ENCODE data around the gene MAP3K15.

DNA sequence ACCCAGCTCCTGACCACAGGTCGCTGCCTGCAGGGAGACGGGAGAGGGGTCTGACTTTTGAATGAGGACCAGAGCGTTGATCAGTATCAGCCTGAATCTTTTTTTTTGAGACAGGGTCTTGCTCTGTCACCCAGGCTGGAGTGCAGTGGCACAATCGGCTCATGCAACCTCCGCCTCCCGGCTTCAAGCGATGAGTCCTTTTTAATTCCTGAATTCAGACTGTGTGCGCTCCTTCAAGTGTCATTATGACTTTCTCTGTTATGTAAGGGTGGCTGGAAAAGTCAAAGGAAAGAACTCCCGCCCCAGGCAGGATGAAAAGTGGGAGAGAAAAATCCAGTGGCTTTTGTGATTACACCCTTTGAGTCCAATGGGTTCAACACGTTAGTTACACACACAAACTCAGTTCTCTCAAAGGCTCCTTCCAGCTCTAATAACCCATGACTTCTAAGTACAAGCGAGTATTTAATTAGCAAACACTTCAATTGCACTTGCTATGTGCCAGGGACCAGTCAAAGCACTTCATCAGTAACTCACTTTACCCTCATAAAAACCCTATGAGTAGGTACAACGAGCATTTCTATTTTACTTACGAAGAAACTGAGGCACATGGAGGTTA, 127.1 kb downstream of the MAP3K15 start:
- no peak for TF ChIP-seq TEAD4 (CRISPR knock-in tag; IDR thresholded peaks at IDR 0.05)
- TF ChIP-seq, protein P1, sequence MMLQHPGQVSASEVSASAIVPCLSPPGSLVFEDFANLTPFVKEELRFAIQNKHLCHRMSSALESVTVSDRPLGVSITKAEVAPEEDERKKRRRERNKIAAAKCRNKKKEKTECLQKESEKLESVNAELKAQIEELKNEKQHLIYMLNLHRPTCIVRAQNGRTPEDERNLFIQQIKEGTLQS (CRISPR knock-in tag; conservative IDR thresholded peaks at IDR 0.05): no peak
- TF ChIP-seq, protein P2, sequence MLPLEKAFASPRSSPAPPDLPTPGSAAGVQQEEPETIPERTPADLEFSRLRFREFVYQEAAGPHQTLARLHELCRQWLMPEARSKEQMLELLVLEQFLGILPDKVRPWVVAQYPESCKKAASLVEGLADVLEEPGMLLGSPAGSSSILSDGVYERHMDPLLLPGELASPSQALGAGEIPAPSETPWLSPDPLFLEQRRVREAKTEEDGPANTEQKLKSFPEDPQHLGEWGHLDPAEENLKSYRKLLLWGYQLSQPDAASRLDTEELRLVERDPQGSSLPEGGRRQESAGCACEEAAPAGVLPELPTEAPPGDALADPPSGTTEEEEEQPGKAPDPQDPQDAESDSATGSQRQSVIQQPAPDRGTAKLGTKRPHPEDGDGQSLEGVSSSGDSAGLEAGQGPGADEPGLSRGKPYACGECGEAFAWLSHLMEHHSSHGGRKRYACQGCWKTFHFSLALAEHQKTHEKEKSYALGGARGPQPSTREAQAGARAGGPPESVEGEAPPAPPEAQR (CRISPR knock-in tag; IDR thresholded peaks at IDR 0.05): no peak
- TF ChIP-seq NR3C1 (CRISPR knock-in tag; conservative IDR thresholded peaks at IDR 0.05; ENCODE audit: low read depth): no peak
- TF ChIP-seq ELF4 (CRISPR knock-in tag; IDR thresholded peaks at IDR 0.05; ENCODE audit: low read depth): no peak
- TF ChIP-seq, protein P3, sequence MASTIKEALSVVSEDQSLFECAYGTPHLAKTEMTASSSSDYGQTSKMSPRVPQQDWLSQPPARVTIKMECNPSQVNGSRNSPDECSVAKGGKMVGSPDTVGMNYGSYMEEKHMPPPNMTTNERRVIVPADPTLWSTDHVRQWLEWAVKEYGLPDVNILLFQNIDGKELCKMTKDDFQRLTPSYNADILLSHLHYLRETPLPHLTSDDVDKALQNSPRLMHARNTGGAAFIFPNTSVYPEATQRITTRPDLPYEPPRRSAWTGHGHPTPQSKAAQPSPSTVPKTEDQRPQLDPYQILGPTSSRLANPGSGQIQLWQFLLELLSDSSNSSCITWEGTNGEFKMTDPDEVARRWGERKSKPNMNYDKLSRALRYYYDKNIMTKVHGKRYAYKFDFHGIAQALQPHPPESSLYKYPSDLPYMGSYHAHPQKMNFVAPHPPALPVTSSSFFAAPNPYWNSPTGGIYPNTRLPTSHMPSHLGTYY (CRISPR knock-in tag; IDR thresholded peaks at IDR 0.05): no peak

Measured in WTC11 (cell line).